ENCODE data around the gene ATP9B. TPM values are rescaled to one million over a fixed set of nuclear protein-coding genes. Genes with fewer than 3 reads are reported as not detected.

The ATP9B gene
- total RNA-seq, 1 donor from 2014 or later = 33.2 TPM

DNA sequence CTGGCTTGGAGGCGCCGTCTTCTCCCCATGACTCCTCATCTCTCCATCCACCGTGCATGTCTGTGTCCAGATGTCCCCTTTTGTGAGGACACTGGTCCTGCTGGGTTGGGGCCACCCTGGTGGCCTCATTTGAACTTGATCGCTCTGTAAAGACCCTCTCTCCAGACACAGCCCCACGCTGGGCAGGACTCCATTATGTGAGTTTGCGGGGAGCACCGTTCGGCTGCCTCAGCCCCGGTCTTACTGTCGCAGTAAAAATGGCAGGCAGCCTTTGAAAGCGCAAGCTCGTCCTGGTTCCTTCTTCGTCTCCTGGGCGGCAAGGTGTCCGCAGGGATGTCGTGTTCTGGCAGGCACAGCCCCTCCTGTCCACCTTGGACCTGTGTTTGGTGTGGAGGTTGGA lies 344.2 kb downstream of the ATP9B start:
- peaks cover 16% of the 10 kb centered on the region for H3K4me1 Mint-ChIP-seq
- TF ChIP-seq, protein P1, sequence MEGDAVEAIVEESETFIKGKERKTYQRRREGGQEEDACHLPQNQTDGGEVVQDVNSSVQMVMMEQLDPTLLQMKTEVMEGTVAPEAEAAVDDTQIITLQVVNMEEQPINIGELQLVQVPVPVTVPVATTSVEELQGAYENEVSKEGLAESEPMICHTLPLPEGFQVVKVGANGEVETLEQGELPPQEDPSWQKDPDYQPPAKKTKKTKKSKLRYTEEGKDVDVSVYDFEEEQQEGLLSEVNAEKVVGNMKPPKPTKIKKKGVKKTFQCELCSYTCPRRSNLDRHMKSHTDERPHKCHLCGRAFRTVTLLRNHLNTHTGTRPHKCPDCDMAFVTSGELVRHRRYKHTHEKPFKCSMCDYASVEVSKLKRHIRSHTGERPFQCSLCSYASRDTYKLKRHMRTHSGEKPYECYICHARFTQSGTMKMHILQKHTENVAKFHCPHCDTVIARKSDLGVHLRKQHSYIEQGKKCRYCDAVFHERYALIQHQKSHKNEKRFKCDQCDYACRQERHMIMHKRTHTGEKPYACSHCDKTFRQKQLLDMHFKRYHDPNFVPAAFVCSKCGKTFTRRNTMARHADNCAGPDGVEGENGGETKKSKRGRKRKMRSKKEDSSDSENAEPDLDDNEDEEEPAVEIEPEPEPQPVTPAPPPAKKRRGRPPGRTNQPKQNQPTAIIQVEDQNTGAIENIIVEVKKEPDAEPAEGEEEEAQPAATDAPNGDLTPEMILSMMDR (IDR thresholded peaks at IDR 0.05) = no peak
- TF ChIP-seq EZH2phosphoT487 (IDR thresholded peaks at IDR 0.05) = no peak
- no peak for TF ChIP-seq EZH2 (IDR thresholded peaks at IDR 0.05)
- no peak overlapping the region for H3K4me3 ChIP-seq
- no peak overlapping the region for H3K27ac Mint-ChIP-seq
- DNase-seq (ENCODE audit: low spot score) = no peak
- no peak overlapping the region for H2AFZ ChIP-seq (replicated peaks)
- no peaks in the 10 kb centered on the region for H3K79me2 ChIP-seq (ENCODE audit: low read depth)
- H3K4me2 ChIP-seq = no peak overlapping the region
- no peak overlapping the region for H3K9ac ChIP-seq
- no peaks in the 10 kb centered on the region for H3K9me3 ChIP-seq (ENCODE audit: low read depth)
- H3K4me3 Mint-ChIP-seq = no peak overlapping the region
- no peaks in the 10 kb centered on the region for H3K27me3 Mint-ChIP-seq (ENCODE audit: insufficient read depth, low read depth)
- H3K36me3 Mint-ChIP-seq = peaks cover 4% of the 10 kb centered on the region
- no peaks in the 10 kb centered on the region for H3K9me3 Mint-ChIP-seq
- H3K27ac ChIP-seq = no peak overlapping the region
- H3F3A ChIP-seq (ENCODE audit: low read depth) = no peaks in the 10 kb centered on the region
- H3K27me3 ChIP-seq = no peaks in the 10 kb centered on the region
- no peaks in the 10 kb centered on the region for H4K20me1 ChIP-seq (ENCODE audit: low read depth)
- H3K4me1 ChIP-seq = no peaks in the 10 kb centered on the region
- no peaks in the 10 kb centered on the region for H3K36me3 ChIP-seq

DNA sequence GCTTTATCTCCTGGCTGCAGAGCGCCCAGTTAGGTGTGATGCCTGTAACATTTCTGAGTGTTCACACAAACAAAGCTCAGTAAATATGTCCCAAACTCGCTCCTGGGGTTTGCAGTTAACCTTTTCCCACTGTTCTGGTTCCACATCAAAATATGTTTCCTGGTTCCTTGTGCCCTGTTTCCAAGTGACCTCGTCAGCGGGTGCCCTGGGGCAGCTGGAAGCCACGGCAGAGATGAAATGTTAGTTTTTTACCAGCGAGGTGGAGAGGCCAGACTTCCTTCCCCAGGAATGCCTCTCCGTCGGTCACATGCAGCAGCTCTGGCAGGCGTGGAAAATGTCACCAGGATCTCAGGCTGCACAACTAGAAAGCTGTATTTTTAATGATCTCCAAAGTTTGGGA lies 344.7 kb downstream of the ATP9B start:
- Histone ChIP-seq H4K20me1 (ENCODE audit: low read depth) (no peaks in the 10 kb centered on the region), H3K27me3 (no peaks in the 10 kb centered on the region), H3K36me3 (no peaks in the 10 kb centered on the region), H3K79me2 (ENCODE audit: low read depth) (no peaks in the 10 kb centered on the region), H2AFZ (replicated peaks) (no peak overlapping the region), H3K4me1 (no peaks in the 10 kb centered on the region), H3K4me3 (no peak overlapping the region), H3K9ac (no peak overlapping the region), H3F3A (ENCODE audit: low read depth) (no peaks in the 10 kb centered on the region), H3K27ac (no peak overlapping the region), H3K4me2 (no peak overlapping the region), H3K9me3 (ENCODE audit: low read depth) (no peaks in the 10 kb centered on the region)
- Mint-ChIP-seq H3K4me1 (peaks cover 16% of the 10 kb centered on the region), H3K9me3 (no peaks in the 10 kb centered on the region), H3K4me3 (no peak overlapping the region), H3K27ac (no peak overlapping the region), H3K36me3 (peaks cover 4% of the 10 kb centered on the region), H3K27me3 (ENCODE audit: insufficient read depth, low read depth) (no peaks in the 10 kb centered on the region)
- DNase-seq (ENCODE audit: low spot score) = no peak
- TF ChIP-seq, protein P1 (IDR thresholded peaks at IDR 0.05) = no peak
- no peak for TF ChIP-seq EZH2 (IDR thresholded peaks at IDR 0.05)
- TF ChIP-seq EZH2phosphoT487 (IDR thresholded peaks at IDR 0.05) = no peak

- no peaks in the 10 kb centered on the region for H3K9me3 ChIP-seq (ENCODE audit: low read depth)
- H3K79me2 ChIP-seq (ENCODE audit: low read depth) = no peaks in the 10 kb centered on the region
- Mint-ChIP-seq H3K4me3 (no peak overlapping the region), H3K9me3 (no peaks in the 10 kb centered on the region), H3K27me3 (ENCODE audit: insufficient read depth, low read depth) (peaks cover 3% of the 10 kb centered on the region), H3K27ac (no peak overlapping the region), H3K36me3 (peaks cover 6% of the 10 kb centered on the region), H3K4me1 (peaks cover 19% of the 10 kb centered on the region)
- no peak overlapping the region for H3K4me3 ChIP-seq
- no peaks in the 10 kb centered on the region for H4K20me1 ChIP-seq (ENCODE audit: low read depth)
- H3K4me1 ChIP-seq = no peaks in the 10 kb centered on the region
- TF ChIP-seq, protein P1 (IDR thresholded peaks at IDR 0.05) = no peak
- TF ChIP-seq EZH2phosphoT487 (IDR thresholded peaks at IDR 0.05) (no peak), EZH2 (IDR thresholded peaks at IDR 0.05) (no peak)
- H3K36me3 ChIP-seq = no peaks in the 10 kb centered on the region
- H3K9ac ChIP-seq = no peak overlapping the region
- no peak overlapping the region for H3K4me2 ChIP-seq
- H3K27me3 ChIP-seq = no peaks in the 10 kb centered on the region
- H3F3A ChIP-seq (ENCODE audit: low read depth) = no peaks in the 10 kb centered on the region
- no peak overlapping the region for H2AFZ ChIP-seq (replicated peaks)
- DNase-seq (ENCODE audit: low spot score) = no peak
- H3K27ac ChIP-seq = no peak overlapping the region
Observed at GRCh38 chr18:79416022-79416676, 347.0 kb downstream of the ATP9B start.
